ENCODE measurements around the gene HCFC2. TPM values are rescaled to one million over a fixed set of nuclear protein-coding genes. Genes with fewer than 3 reads are reported as not detected.

Gene HCFC2
- total and polyA plus RNA-seq, 2 of the 4 experiments (the other 2 are of a cell fraction), result 12.0 to 34.2 TPM

DNA sequence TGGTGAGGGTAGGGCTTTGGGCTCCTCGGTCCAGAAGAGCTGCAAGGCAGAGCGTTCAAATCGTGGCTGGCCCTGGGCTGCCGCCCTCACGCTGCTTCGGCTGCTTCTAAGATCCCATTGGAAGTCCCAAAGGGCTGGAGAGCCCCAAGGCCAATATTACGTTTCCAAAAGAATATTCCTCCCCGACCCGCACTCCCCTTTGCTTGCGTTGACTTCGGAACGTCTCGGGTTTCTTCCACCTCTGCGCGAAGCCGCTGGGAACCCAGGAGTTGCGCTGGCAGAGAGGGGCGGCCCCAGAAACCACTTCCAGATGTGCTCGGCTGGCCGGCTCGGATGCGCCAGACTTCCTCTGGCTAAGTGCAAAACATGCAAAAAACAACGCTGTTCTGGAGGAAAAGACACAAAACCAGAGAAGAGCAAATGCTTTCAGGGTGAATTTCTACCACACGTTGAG, 14.4 kb upstream of the HCFC2 start, which contains the start of gene GLT8D2:
GLT8D2 (minus strand) TSS at position 285 of the 454 bp plus-strand sequence. CDS start 30,539 bp downstream, outside the sequence.
- Histone ChIP-seq H4K5ac (ENCODE audit: low read depth, low read length) (peak within 1 kb of the TSS; percentile 89), H3K4ac (ENCODE audit: low read depth, low read length) (peak within 1 kb of the TSS; percentile 89), H4K91ac (ENCODE audit: insufficient read depth, low read depth, low read length) (peak within 1 kb of the TSS; percentile 81), H3K4me3 (ENCODE audit: insufficient read depth, low read depth, low read length) (peak within 1 kb of the TSS; percentile 47), H3K27ac (ENCODE audit: insufficient read depth, low read length) (peak within 1 kb of the TSS; percentile 95), H2AK9ac (replicated peaks; ENCODE audit: low read depth, low read length, poor library complexity) (peak within 1 kb of the TSS; percentile 74), H2BK120ac (ENCODE audit: low read depth, low read length) (peak within 1 kb of the TSS; percentile 92), H3K27me3 (ENCODE audit: control insufficient read depth, insufficient read depth, low read length) (no peaks in the 10 kb centered on the region), H4K8ac (ENCODE audit: low read depth in 2 of 2, low read length in 2 of 2) (peak within 1 kb of the TSS; percentile 65 to 77), H2AK5ac (ENCODE audit: low read depth, low read length) (peak within 1 kb of the TSS; percentile 56), H3K9me3 (ENCODE audit: control insufficient read depth, insufficient read depth, low read length) (no peaks in the 10 kb centered on the region), H4K20me1 (ENCODE audit: insufficient read depth, low read length) (0 out of 2 replicates have a peak, but pooled peaks cover 3% of the 10 kb centered on the region), H3K23ac (ENCODE audit: low read depth, low read length) (peak within 1 kb of the TSS; percentile 95), H2AFZ (replicated peaks; ENCODE audit: low read length, poor library complexity) (peak within 1 kb of the TSS; percentile 89), H3K14ac (replicated peaks; ENCODE audit: low read depth, low read length) (peak within 1 kb of the TSS; percentile 94), H3K9me1 (ENCODE audit: insufficient read depth, low read length) (peaks cover 5% of the 10 kb centered on the region; the same call in 1 of the 2 replicates), H3K36me3 (ENCODE audit: control insufficient read depth, insufficient read depth, low read length) (0 out of 2 replicates have a peak, but pooled peaks cover 2% of the 10 kb centered on the region), H3K4me2 (ENCODE audit: low read depth, low read length) (peak within 1 kb of the TSS; percentile 96), H3K9ac (ENCODE audit: low read depth, low read length) (peak within 1 kb of the TSS; percentile 86), H2BK5ac (ENCODE audit: low read depth, low read length, poor library complexity, severe bottlenecking) (peak within 1 kb of the TSS; percentile 94), H2BK15ac (ENCODE audit: low read depth, low read length) (peak within 1 kb of the TSS; percentile 83), H3K79me1 (ENCODE audit: low read depth in 1 of 2, low read length in 2 of 2) (peaks cover 15 to 26% of the 10 kb centered on the region in 2 experiments), H3K56ac (ENCODE audit: extremely low read depth, insufficient read depth, low read length) (peak within 1 kb of the TSS; percentile 98), H3K4me1 (ENCODE audit: control insufficient read depth, insufficient read depth, low read length) (peaks cover 14% of the 10 kb centered on the region), H2BK20ac (ENCODE audit: low read depth, low read length) (peak within 1 kb of the TSS; percentile 86), H3K18ac (ENCODE audit: low read depth, low read length) (peak within 1 kb of the TSS; percentile 87)
- 0% methylated on average over 7 of the region's 24 CpGs; no CpG with 5 or more reads in 1 of the 2 experiments for WGBS, 2 experiments (ENCODE audit: extremely low coverage in 2 of 2, insufficient read length in 1 of 2)
- intact Hi-C loops (cut with micrococcal nuclease) (loop anchor here (2.0 to 10.0 kb wide), 3 partner anchors 38 to 135 kb away; no protein-coding TSS in a partner anchor), dilution Hi-C loops (cut with HindIII; ENCODE audit: low sequenced_read_pairs, unreplicated experiment) (no loop called here), in situ Hi-C loops (cut with MboI; ENCODE audit: low sequenced_read_pairs) (no loop called here)
- POLR2A ChIA-PET (ENCODE audit: unreplicated experiment), result no interaction called here
- ATAC-seq (ENCODE audit: low read depth) (peak; percentile 86), DNase-seq (peak; percentile 86)
- TF ChIP-seq SMC3 (IDR thresholded peaks at IDR 0.05; ENCODE audit: low read depth, low read length) (no peak), RCOR1 (IDR thresholded peaks at IDR 0.05; ENCODE audit: insufficient replicate concordance, low read length) (no peak), MAFK (IDR thresholded peaks at IDR 0.05; ENCODE audit: low read depth, low read length) (no peak), NFE2L2 (IDR thresholded peaks at IDR 0.05; ENCODE audit: low read depth, low read length) (no peak), MAZ (IDR thresholded peaks at IDR 0.05; ENCODE audit: borderline replicate concordance, low read depth, low read length) (peak; percentile 15; the same call in 1 of the 2 replicates), RAD21 (IDR thresholded peaks at IDR 0.05; ENCODE audit: low read length) (no peak), CEBPB (IDR thresholded peaks at IDR 0.05; ENCODE audit: low read depth, low read length) (no peak)
- TF ChIP-seq, protein P1, sequence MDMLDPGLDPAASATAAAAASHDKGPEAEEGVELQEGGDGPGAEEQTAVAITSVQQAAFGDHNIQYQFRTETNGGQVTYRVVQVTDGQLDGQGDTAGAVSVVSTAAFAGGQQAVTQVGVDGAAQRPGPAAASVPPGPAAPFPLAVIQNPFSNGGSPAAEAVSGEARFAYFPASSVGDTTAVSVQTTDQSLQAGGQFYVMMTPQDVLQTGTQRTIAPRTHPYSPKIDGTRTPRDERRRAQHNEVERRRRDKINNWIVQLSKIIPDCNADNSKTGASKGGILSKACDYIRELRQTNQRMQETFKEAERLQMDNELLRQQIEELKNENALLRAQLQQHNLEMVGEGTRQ (IDR thresholded peaks at IDR 0.05; ENCODE audit: low read depth, low read length), result no peak
- CTCF ChIA-PET, result no interaction called here
- no TSS peak for BruUV-seq (replicated peaks)

Measured in IMR-90 (cell line).